Epithelial cell of umbilical artery (primary cell): ENCODE results near the gene MTRF1L. TPM values are rescaled to one million over a fixed set of nuclear protein-coding genes. Genes with fewer than 3 reads are reported as not detected.

Experiments
- total RNA-seq: library from RNA; depleted of rRNA; stranded (reverse); fragments of >200 nt; gene quantifications from 2 replicates; pipeline ENCODE4 v1.2.3, GENCODE V29; 2014

Gene MTRF1L
- 27.7 and 33.5 TPM in 2 replicates for total RNA-seq

GRCh38 chr6:153002613-153003365 is at the start of gene MTRF1L:
Gene MTRF1L (minus strand): TSS chr6:153002709. CDS start chr6:153002685, 24 bp downstream.

GRCh38 chr6:152982904-152983636 is 19.4 kb downstream of the MTRF1L start, which contains the start of gene FBXO5:
Gene FBXO5 (minus strand): TSS chr6:152983041. CDS start chr6:152982959, 82 bp downstream.

Other genes with a start within 250 kb of the MTRF1L start
- gene FBXO5, start 19.7 kb downstream of the MTRF1L start, total RNA-seq = 20.5 and 20.8 TPM in 2 replicates
- 3.6 and 3.9 TPM in 2 replicates for gene RGS17, start 128.6 kb upstream of the MTRF1L start, total RNA-seq